ENCODE measurements around the gene HSDL1.

DNA sequence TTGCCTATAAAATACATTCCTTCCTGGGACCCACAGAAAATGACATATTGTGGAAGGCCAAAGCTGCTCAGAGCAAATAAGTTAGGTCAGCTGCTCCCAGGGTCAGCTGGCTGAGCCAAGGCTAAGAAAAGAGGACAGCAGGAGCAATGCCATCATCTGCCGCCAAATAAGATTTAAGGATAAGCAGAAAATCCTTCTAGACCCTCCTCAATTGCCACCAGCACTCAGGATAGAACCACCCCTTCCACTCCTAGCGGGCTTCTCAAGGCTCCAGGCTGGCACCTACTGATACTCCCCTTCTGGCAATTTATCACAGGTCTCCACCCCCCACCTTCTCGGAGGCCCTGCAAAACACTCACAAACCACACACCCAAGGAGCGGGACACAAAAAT is 51.1 kb downstream of the HSDL1 start:
- TF ChIP-seq POLR2A (IDR thresholded peaks at IDR 0.05; ENCODE audit: control extremely low read depth in 1 of 2, low read depth in 2 of 2, low read length in 2 of 2) (no peak), CTCF (IDR thresholded peaks at IDR 0.05; ENCODE audit: control extremely low read depth in 1 of 3, insufficient read depth in 1 of 3, low read depth in 1 of 3, low read length in 3 of 3) (no peak), ZNF274 (IDR thresholded peaks at IDR 0.05; ENCODE audit: borderline replicate concordance, extremely low read depth, low read length) (no peak), RAD21 (IDR thresholded peaks at IDR 0.05 in 1 of 2, conservative IDR thresholded peaks at IDR 0.05 in 1 of 2; ENCODE audit: low read depth in 2 of 2, low read length in 2 of 2) (no peak), TAF1 (IDR thresholded peaks at IDR 0.05; ENCODE audit: low read depth, low read length) (no peak), SRF (IDR thresholded peaks at IDR 0.05; ENCODE audit: low read depth, low read length) (no peak), EZH2 (IDR thresholded peaks at IDR 0.05; ENCODE audit: low read depth, low read length, severe bottlenecking) (no peak), ATF2 (IDR thresholded peaks at IDR 0.05; ENCODE audit: low read length) (no peak), CREB1 (IDR thresholded peaks at IDR 0.05) (no peak), E2F6 (IDR thresholded peaks at IDR 0.05) (no peak), POLR2AphosphoS5 (IDR thresholded peaks at IDR 0.05; ENCODE audit: low read depth, low read length) (no peak)
- TF ChIP-seq, protein P1, sequence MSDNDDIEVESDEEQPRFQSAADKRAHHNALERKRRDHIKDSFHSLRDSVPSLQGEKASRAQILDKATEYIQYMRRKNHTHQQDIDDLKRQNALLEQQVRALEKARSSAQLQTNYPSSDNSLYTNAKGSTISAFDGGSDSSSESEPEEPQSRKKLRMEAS (IDR thresholded peaks at IDR 0.05), result no peak
